Measurements from ENCODE around the gene IFNGR1.

DNA sequence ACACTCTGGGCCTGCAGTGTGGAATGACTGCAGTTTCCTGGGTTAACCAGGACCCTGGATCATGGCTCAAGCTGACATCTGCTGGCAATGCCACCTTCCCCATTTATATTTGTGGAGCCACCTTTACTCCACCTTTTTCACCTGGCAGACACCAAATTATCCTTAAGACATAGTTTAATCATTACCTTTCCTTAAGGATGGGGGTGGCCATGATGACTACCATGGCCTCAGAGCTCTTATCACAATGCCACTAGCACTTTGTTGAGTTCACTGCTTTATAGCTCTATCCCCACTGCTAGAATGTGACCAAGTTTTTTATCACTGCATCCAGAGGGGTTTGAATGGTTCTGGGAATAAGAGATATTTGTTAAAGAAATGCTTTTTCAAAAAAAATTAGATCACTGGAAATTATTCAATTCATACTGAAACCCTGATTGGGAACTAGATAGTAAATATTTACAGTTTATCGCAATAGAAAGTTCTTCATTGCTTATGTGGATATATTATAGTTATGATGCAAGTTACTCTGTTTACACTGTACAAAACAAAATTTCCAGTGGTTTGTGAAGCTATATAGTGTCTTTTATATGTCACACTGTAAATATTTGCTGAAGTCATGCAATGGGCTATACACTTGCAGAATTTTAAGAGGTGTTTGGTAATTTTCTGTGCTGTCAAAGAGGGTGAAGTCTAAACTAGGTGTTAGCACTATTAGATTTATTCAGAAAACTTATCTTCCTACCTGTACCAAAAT, 37.3 kb upstream of the IFNGR1 start:
- TF ChIP-seq RAD21 (IDR thresholded peaks at IDR 0.05; ENCODE audit: insufficient read depth, low read depth, low read length) (no peak), ZNF384 (IDR thresholded peaks at IDR 0.05; ENCODE audit: borderline replicate concordance, low read depth, low read length) (no peak)
- TF ChIP-seq, protein P1, sequence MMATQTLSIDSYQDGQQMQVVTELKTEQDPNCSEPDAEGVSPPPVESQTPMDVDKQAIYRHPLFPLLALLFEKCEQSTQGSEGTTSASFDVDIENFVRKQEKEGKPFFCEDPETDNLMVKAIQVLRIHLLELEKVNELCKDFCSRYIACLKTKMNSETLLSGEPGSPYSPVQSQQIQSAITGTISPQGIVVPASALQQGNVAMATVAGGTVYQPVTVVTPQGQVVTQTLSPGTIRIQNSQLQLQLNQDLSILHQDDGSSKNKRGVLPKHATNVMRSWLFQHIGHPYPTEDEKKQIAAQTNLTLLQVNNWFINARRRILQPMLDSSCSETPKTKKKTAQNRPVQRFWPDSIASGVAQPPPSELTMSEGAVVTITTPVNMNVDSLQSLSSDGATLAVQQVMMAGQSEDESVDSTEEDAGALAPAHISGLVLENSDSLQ (IDR thresholded peaks at IDR 0.05): no peak
- TF ChIP-seq, protein P2, sequence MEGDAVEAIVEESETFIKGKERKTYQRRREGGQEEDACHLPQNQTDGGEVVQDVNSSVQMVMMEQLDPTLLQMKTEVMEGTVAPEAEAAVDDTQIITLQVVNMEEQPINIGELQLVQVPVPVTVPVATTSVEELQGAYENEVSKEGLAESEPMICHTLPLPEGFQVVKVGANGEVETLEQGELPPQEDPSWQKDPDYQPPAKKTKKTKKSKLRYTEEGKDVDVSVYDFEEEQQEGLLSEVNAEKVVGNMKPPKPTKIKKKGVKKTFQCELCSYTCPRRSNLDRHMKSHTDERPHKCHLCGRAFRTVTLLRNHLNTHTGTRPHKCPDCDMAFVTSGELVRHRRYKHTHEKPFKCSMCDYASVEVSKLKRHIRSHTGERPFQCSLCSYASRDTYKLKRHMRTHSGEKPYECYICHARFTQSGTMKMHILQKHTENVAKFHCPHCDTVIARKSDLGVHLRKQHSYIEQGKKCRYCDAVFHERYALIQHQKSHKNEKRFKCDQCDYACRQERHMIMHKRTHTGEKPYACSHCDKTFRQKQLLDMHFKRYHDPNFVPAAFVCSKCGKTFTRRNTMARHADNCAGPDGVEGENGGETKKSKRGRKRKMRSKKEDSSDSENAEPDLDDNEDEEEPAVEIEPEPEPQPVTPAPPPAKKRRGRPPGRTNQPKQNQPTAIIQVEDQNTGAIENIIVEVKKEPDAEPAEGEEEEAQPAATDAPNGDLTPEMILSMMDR (IDR thresholded peaks at IDR 0.05 in 2 of 3, conservative IDR thresholded peaks at IDR 0.05 in 1 of 3; ENCODE audit: control insufficient read depth in 2 of 3, extremely low read depth in 1 of 3, insufficient read depth in 1 of 3, low read depth in 3 of 3, low read length in 3 of 3): no peak

All from GM12878 (cell line).